ENCODE measurements around the gene FAM81B. TPM values are rescaled to one million over a fixed set of nuclear protein-coding genes. Genes with fewer than 3 reads are reported as not detected.

The FAM81B gene
- total and polyA plus RNA-seq, 2 donors from 2014 or later, result 1.9 to 2.3 TPM

- no peaks in the 10 kb centered on the region for H3K36me3 ChIP-seq (ENCODE audit: control insufficient read depth in 2 of 3, insufficient read depth in 3 of 3, low read length in 3 of 3)
- H3K9me3 ChIP-seq (ENCODE audit: control insufficient read depth in 2 of 3, insufficient read depth in 1 of 3, low read length in 3 of 3), result no peaks in the 10 kb centered on the region
- no peak overlapping the region for H3K9ac ChIP-seq (ENCODE audit: low read length in 3 of 3)
- FAIRE-seq (no peak), DNase-seq (no peak)
- no peak overlapping the region for H3K27ac ChIP-seq (ENCODE audit: low read depth in 2 of 2, low read length in 2 of 2)
- no peak for TF ChIP-seq CTCF (IDR thresholded peaks at IDR 0.05; ENCODE audit: borderline replicate concordance, extremely low read depth, insufficient read depth)
- intact Hi-C loops (cut with DNase I), result no loop called here
- H3K4me1 ChIP-seq (ENCODE audit: control insufficient read depth in 2 of 3, insufficient read depth in 2 of 3, low read depth in 1 of 3, low read length in 3 of 3), result no peaks in the 10 kb centered on the region
- no peaks in the 10 kb centered on the region for H3K27me3 ChIP-seq (ENCODE audit: control insufficient read depth, insufficient read depth, low read length)
- H3K4me3 ChIP-seq (ENCODE audit: low read length in 3 of 3), result no peak overlapping the region
Measured at GRCh38 chr5:95426227-95426626, 35.1 kb downstream of the FAM81B start.

GRCh38 chr5:95432779-95433178, 41.6 kb downstream of the FAM81B start:
- Histone ChIP-seq H3K27ac (ENCODE audit: low read depth in 2 of 2, low read length in 2 of 2) (no peak overlapping the region), H3K36me3 (ENCODE audit: control insufficient read depth in 2 of 3, insufficient read depth in 3 of 3, low read length in 3 of 3) (no peaks in the 10 kb centered on the region), H3K4me1 (ENCODE audit: control insufficient read depth in 2 of 3, insufficient read depth in 2 of 3, low read depth in 1 of 3, low read length in 3 of 3) (no peaks in the 10 kb centered on the region), H3K27me3 (ENCODE audit: control insufficient read depth, insufficient read depth, low read length) (no peaks in the 10 kb centered on the region), H3K9ac (ENCODE audit: low read length in 3 of 3) (no peak overlapping the region), H3K4me3 (ENCODE audit: low read length in 3 of 3) (no peak overlapping the region), H3K9me3 (ENCODE audit: control insufficient read depth in 2 of 3, insufficient read depth in 1 of 3, low read length in 3 of 3) (no peaks in the 10 kb centered on the region)
- DNase-seq (no peak), FAIRE-seq (no peak)
- TF ChIP-seq CTCF (IDR thresholded peaks at IDR 0.05; ENCODE audit: borderline replicate concordance, extremely low read depth, insufficient read depth), result no peak
- intact Hi-C loops (cut with DNase I), result no loop called here

- DNase-seq (no peak), FAIRE-seq (no peak)
- H3K9ac ChIP-seq (ENCODE audit: low read length in 3 of 3), result no peak overlapping the region
- no peaks in the 10 kb centered on the region for H3K36me3 ChIP-seq (ENCODE audit: control insufficient read depth in 2 of 3, insufficient read depth in 3 of 3, low read length in 3 of 3)
- no peaks in the 10 kb centered on the region for H3K27me3 ChIP-seq (ENCODE audit: control insufficient read depth, insufficient read depth, low read length)
- no peaks in the 10 kb centered on the region for H3K9me3 ChIP-seq (ENCODE audit: control insufficient read depth in 2 of 3, insufficient read depth in 1 of 3, low read length in 3 of 3)
- intact Hi-C loops (cut with DNase I), result no loop called here
- H3K4me3 ChIP-seq (ENCODE audit: low read length in 3 of 3), result no peak overlapping the region
- no peak overlapping the region for H3K27ac ChIP-seq (ENCODE audit: low read depth in 2 of 2, low read length in 2 of 2)
- TF ChIP-seq CTCF (IDR thresholded peaks at IDR 0.05; ENCODE audit: borderline replicate concordance, extremely low read depth, insufficient read depth), result no peak
- no peaks in the 10 kb centered on the region for H3K4me1 ChIP-seq (ENCODE audit: control insufficient read depth in 2 of 3, insufficient read depth in 2 of 3, low read depth in 1 of 3, low read length in 3 of 3)
Measured at GRCh38 chr5:95439801-95440493, 48.8 kb downstream of the FAM81B start.

GRCh38 chr5:95440825-95441224, 49.7 kb downstream of the FAM81B start:
- no peaks in the 10 kb centered on the region for H3K36me3 ChIP-seq (ENCODE audit: control insufficient read depth in 2 of 3, insufficient read depth in 3 of 3, low read length in 3 of 3)
- no peak for TF ChIP-seq CTCF (IDR thresholded peaks at IDR 0.05; ENCODE audit: borderline replicate concordance, extremely low read depth, insufficient read depth)
- no peak overlapping the region for H3K4me3 ChIP-seq (ENCODE audit: low read length in 3 of 3)
- H3K27ac ChIP-seq (ENCODE audit: low read depth in 2 of 2, low read length in 2 of 2), result no peak overlapping the region
- no peaks in the 10 kb centered on the region for H3K4me1 ChIP-seq (ENCODE audit: control insufficient read depth in 2 of 3, insufficient read depth in 2 of 3, low read depth in 1 of 3, low read length in 3 of 3)
- H3K27me3 ChIP-seq (ENCODE audit: control insufficient read depth, insufficient read depth, low read length), result no peaks in the 10 kb centered on the region
- H3K9ac ChIP-seq (ENCODE audit: low read length in 3 of 3), result no peak overlapping the region
- no peaks in the 10 kb centered on the region for H3K9me3 ChIP-seq (ENCODE audit: control insufficient read depth in 2 of 3, insufficient read depth in 1 of 3, low read length in 3 of 3)
- intact Hi-C loops (cut with DNase I), result no loop called here
- DNase-seq (no peak), FAIRE-seq (no peak)

Measured in kidney (tissue), 14 donors.